Measurements from ENCODE around the gene CEP63. TPM values are rescaled to one million over a fixed set of nuclear protein-coding genes. Genes with fewer than 3 reads are reported as not detected.

Gene CEP63
- total RNA-seq, 1 experiment from 2014 or later: 19.1 TPM

- CTCF ChIA-PET: no interaction called here
- Histone ChIP-seq H2AFZ (ENCODE audit: low read depth, low read length, poor library complexity, severe bottlenecking) (no peak overlapping the region), H3K9me3 (ENCODE audit: control insufficient read depth in 1 of 2, insufficient read depth in 1 of 2, low read depth in 1 of 2, low read length in 2 of 2) (no peaks in the 10 kb centered on the region), H4K20me1 (ENCODE audit: insufficient read depth) (no peaks in the 10 kb centered on the region), H3K4me3 (replicated peaks in 1 of 2; ENCODE audit: low read depth in 1 of 2, low read length in 2 of 2) (no peak overlapping the region), H3K27me3 (ENCODE audit: insufficient read depth, low read length) (no peaks in the 10 kb centered on the region), H3K36me3 (ENCODE audit: control insufficient read depth in 1 of 2, insufficient read depth in 2 of 2, low read length in 2 of 2) (no peaks in the 10 kb centered on the region), H3K9me2 (ENCODE audit: insufficient read depth) (no peaks in the 10 kb centered on the region), H3K79me2 (ENCODE audit: insufficient read depth, low read length) (no peaks in the 10 kb centered on the region), H3K27ac (ENCODE audit: low read depth, low read length) (no peak overlapping the region), H3K4me1 (ENCODE audit: control insufficient read depth in 1 of 2, insufficient read depth in 2 of 2, low read length in 2 of 2) (no peaks in the 10 kb centered on the region), H3K4me2 (ENCODE audit: low read length) (no peak overlapping the region), H3K9ac (ENCODE audit: low read length) (no peak overlapping the region)
- TF ChIP-seq, protein P1, sequence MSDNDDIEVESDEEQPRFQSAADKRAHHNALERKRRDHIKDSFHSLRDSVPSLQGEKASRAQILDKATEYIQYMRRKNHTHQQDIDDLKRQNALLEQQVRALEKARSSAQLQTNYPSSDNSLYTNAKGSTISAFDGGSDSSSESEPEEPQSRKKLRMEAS (IDR thresholded peaks at IDR 0.05): no peak
- TF ChIP-seq EZH2phosphoT487 (IDR thresholded peaks at IDR 0.05; ENCODE audit: borderline replicate concordance) (no peak), FOSL1 (IDR thresholded peaks at IDR 0.05; ENCODE audit: low read depth) (no peak), SIN3A (IDR thresholded peaks at IDR 0.05; ENCODE audit: low read depth) (no peak), EZH2 (IDR thresholded peaks at IDR 0.05) (no peak), POLR2AphosphoS5 (IDR thresholded peaks at IDR 0.05; ENCODE audit: low read depth, low read length) (no peak), CBX3 (IDR thresholded peaks at IDR 0.05; ENCODE audit: low read depth) (no peak), SP1 (IDR thresholded peaks at IDR 0.05; ENCODE audit: low read depth) (no peak), JUND (IDR thresholded peaks at IDR 0.05) (no peak), ELF1 (IDR thresholded peaks at IDR 0.05; ENCODE audit: borderline replicate concordance, low read depth) (no peak), ZNF274 (IDR thresholded peaks at IDR 0.05; ENCODE audit: low read depth, low read length) (no peak), CEBPB (IDR thresholded peaks at IDR 0.05; ENCODE audit: low read depth) (no peak), ZFX (IDR thresholded peaks at IDR 0.05) (no peak), YY1 (IDR thresholded peaks at IDR 0.05; ENCODE audit: extremely low read depth, insufficient replicate concordance, low read depth, low read length) (no peak), POLR2A (IDR thresholded peaks at IDR 0.05; ENCODE audit: borderline replicate concordance, extremely low read depth, insufficient read depth, insufficient read length) (no peak)
- TF ChIP-seq, protein P2, sequence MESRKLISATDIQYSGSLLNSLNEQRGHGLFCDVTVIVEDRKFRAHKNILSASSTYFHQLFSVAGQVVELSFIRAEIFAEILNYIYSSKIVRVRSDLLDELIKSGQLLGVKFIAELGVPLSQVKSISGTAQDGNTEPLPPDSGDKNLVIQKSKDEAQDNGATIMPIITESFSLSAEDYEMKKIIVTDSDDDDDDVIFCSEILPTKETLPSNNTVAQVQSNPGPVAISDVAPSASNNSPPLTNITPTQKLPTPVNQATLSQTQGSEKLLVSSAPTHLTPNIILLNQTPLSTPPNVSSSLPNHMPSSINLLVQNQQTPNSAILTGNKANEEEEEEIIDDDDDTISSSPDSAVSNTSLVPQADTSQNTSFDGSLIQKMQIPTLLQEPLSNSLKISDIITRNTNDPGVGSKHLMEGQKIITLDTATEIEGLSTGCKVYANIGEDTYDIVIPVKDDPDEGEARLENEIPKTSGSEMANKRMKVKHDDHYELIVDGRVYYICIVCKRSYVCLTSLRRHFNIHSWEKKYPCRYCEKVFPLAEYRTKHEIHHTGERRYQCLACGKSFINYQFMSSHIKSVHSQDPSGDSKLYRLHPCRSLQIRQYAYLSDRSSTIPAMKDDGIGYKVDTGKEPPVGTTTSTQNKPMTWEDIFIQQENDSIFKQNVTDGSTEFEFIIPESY (IDR thresholded peaks at IDR 0.05; ENCODE audit: extremely low read depth, insufficient replicate concordance, low read length): no peak
- TF ChIP-seq, protein P3, sequence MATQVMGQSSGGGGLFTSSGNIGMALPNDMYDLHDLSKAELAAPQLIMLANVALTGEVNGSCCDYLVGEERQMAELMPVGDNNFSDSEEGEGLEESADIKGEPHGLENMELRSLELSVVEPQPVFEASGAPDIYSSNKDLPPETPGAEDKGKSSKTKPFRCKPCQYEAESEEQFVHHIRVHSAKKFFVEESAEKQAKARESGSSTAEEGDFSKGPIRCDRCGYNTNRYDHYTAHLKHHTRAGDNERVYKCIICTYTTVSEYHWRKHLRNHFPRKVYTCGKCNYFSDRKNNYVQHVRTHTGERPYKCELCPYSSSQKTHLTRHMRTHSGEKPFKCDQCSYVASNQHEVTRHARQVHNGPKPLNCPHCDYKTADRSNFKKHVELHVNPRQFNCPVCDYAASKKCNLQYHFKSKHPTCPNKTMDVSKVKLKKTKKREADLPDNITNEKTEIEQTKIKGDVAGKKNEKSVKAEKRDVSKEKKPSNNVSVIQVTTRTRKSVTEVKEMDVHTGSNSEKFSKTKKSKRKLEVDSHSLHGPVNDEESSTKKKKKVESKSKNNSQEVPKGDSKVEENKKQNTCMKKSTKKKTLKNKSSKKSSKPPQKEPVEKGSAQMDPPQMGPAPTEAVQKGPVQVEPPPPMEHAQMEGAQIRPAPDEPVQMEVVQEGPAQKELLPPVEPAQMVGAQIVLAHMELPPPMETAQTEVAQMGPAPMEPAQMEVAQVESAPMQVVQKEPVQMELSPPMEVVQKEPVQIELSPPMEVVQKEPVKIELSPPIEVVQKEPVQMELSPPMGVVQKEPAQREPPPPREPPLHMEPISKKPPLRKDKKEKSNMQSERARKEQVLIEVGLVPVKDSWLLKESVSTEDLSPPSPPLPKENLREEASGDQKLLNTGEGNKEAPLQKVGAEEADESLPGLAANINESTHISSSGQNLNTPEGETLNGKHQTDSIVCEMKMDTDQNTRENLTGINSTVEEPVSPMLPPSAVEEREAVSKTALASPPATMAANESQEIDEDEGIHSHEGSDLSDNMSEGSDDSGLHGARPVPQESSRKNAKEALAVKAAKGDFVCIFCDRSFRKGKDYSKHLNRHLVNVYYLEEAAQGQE (IDR thresholded peaks at IDR 0.05; ENCODE audit: low read depth): no peak
- TF ChIP-seq, protein P4, sequence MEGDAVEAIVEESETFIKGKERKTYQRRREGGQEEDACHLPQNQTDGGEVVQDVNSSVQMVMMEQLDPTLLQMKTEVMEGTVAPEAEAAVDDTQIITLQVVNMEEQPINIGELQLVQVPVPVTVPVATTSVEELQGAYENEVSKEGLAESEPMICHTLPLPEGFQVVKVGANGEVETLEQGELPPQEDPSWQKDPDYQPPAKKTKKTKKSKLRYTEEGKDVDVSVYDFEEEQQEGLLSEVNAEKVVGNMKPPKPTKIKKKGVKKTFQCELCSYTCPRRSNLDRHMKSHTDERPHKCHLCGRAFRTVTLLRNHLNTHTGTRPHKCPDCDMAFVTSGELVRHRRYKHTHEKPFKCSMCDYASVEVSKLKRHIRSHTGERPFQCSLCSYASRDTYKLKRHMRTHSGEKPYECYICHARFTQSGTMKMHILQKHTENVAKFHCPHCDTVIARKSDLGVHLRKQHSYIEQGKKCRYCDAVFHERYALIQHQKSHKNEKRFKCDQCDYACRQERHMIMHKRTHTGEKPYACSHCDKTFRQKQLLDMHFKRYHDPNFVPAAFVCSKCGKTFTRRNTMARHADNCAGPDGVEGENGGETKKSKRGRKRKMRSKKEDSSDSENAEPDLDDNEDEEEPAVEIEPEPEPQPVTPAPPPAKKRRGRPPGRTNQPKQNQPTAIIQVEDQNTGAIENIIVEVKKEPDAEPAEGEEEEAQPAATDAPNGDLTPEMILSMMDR (IDR thresholded peaks at IDR 0.05 in 2 of 3, conservative IDR thresholded peaks at IDR 0.05 in 1 of 3; ENCODE audit: borderline replicate concordance in 1 of 3, insufficient read depth in 1 of 3, low read depth in 2 of 3, low read length in 2 of 3): no peak
- DNase-seq (ENCODE audit: low read depth, low spot score): no peak
- POLR2A ChIA-PET: no interaction called here
- RAD21 ChIA-PET (ENCODE audit: low non-redundant PET in 1 of 2, low total read pairs in 2 of 2, uncharacterized antibody in 2 of 2, unreplicated experiment in 2 of 2): no interaction called here
- intact Hi-C loops (cut with micrococcal nuclease): no loop called here
- ATAC-seq: no peak
- BruUV-seq (replicated peaks): no TSS peak
These were observed 28.3 kb upstream of the CEP63 start for GRCh38 chr3:134457376-134458074.

All from HCT116 (cell line).